GM12878 (cell line): ENCODE results near the gene ZBTB32. TPM values are rescaled to one million over a fixed set of nuclear protein-coding genes. Genes with fewer than 3 reads are reported as not detected.

ENCODE experiments used
- BCL3 ChIP-seq: IDR thresholded peaks from 2 replicates; pipeline ENCODE4 v1.6.1; 2011; ENCODE audit warnings: borderline replicate concordance, low read depth, mild to moderate bottlenecking, moderate library complexity, low read length; ENCODE audit not compliant: insufficient read depth, poor library complexity, severe bottlenecking
- BRCA1 ChIP-seq: IDR thresholded peaks from 2 replicates; pipeline ENCODE4 v1.6.1; 2011; ENCODE audit warnings: low read depth, low read length, improper control_type of control experiment
- CEBPZ ChIP-seq: fragments of 150-350 bp; IDR thresholded peaks from 2 replicates; pipeline ENCODE4 v1.6.1; 2016; ENCODE audit warnings: low read depth, low read length
- EGR1 ChIP-seq, 2 experiments: IDR thresholded peaks; 1 replicate in 1 of 2; 2 replicates in 1 of 2; pipeline ENCODE4 v1.6.1; 2011 to 2012; ENCODE audit warnings: low read depth in 2 of 2, low read length in 2 of 2, borderline replicate concordance in 1 of 2, mild to moderate bottlenecking in 1 of 2, moderate library complexity in 1 of 2
- FOXM1 ChIP-seq: IDR thresholded peaks from 2 replicates; pipeline ENCODE4 v1.6.1; 2012; ENCODE audit warnings: low read depth, mild to moderate bottlenecking, inconsistent platforms, low read length, moderate library complexity
- HDAC2 ChIP-seq: fragments of 200-600 bp; sonication (generic); IDR thresholded peaks from 2 replicates; pipeline ENCODE4 v1.6.1; 2017
- HDGF ChIP-seq: fragments of 450-650 bp; IDR thresholded peaks from 2 replicates; pipeline ENCODE4 v1.6.1; 2016; ENCODE audit warnings: antibody characterized with exemption
- IKZF1 ChIP-seq: fragments of 450-650 bp; conservative IDR thresholded peaks from 2 replicates; pipeline ENCODE4 v1.6.1; 2017; ENCODE audit warnings: antibody characterized with exemption, mild to moderate bottlenecking
- JUNB ChIP-seq: IDR thresholded peaks from 2 replicates; pipeline ENCODE4 v1.6.1; 2016; ENCODE audit warnings: antibody characterized with exemption, mild to moderate bottlenecking
- LARP7 ChIP-seq: fragments of 450-650 bp; IDR thresholded peaks from 2 replicates; pipeline ENCODE4 v1.6.1; 2017; ENCODE audit warnings: mild to moderate bottlenecking
- MYC ChIP-seq: IDR thresholded peaks from 2 replicates; pipeline ENCODE4 v1.6.1; 2011; ENCODE audit warnings: mild to moderate bottlenecking, low read length, moderate library complexity, inconsistent platforms; ENCODE audit not compliant: insufficient read depth, insufficient replicate concordance, insufficient read length, severe bottlenecking
- NR2F1 ChIP-seq: fragments of 450-650 bp; conservative IDR thresholded peaks from 2 replicates; pipeline ENCODE4 v1.6.1; 2017; ENCODE audit warnings: mild to moderate bottlenecking
- PAX5 ChIP-seq: IDR thresholded peaks from 2 replicates; pipeline ENCODE4 v1.6.1; 2011; ENCODE audit warnings: low read depth, low read length, borderline replicate concordance
- PBX3 ChIP-seq: IDR thresholded peaks from 2 replicates; pipeline ENCODE4 v1.6.1; 2011; ENCODE audit warnings: mild to moderate bottlenecking, low read depth, low read length, moderate library complexity; ENCODE audit not compliant: insufficient replicate concordance
- RB1 ChIP-seq: fragments of 450-650 bp; formaldehyde crosslinking; IDR thresholded peaks from 2 replicates; pipeline ENCODE4 v1.6.1; 2017; ENCODE audit warnings: mild to moderate bottlenecking, borderline replicate concordance
- SREBF2 ChIP-seq: IDR thresholded peaks from 2 replicates; pipeline ENCODE4 v1.6.1; 2012; ENCODE audit warnings: mild to moderate bottlenecking, low read length
- SUPT20H ChIP-seq: IDR thresholded peaks from 2 replicates; pipeline ENCODE4 v1.6.1; 2011; ENCODE audit warnings: low read depth, mild to moderate bottlenecking, low read length, moderate library complexity, borderline replicate concordance; ENCODE audit not compliant: control insufficient read depth
- TAF1 ChIP-seq: IDR thresholded peaks from 2 replicates; pipeline ENCODE4 v1.6.1; 2011; ENCODE audit warnings: mild to moderate bottlenecking, low read depth, low read length, borderline replicate concordance
- ZNF274 ChIP-seq: IDR thresholded peaks from one replicate; pipeline ENCODE4 v1.8.0; 2011; ENCODE audit not compliant: insufficient read length, insufficient read depth
- polyA plus RNA-seq, 11 experiments: library from polyadenylated mRNA; depleted of rRNA in 4 of 11; unstranded in 6 of 11; stranded (reverse) in 5 of 11; fragments of >200 nt; fragmentation: Nextera tagmentation in 4 of 11; fragmentation: Illumina TruSeq in 1 of 11; extraction: Ambion mirVana in 4 of 11; extraction: Trizol in 1 of 11; gene quantifications; 1 replicate in 1 of 11; 2 replicates in 10 of 11; pipeline versions ENCODE4 v1.2.1 to v1.2.3, GENCODE V29; 2011 to 2016; ENCODE audit warnings: inconsistent platforms in 2 of 11, missing spikeins in 2 of 11, low read depth in 1 of 11
- total RNA-seq, 4 experiments: library from RNA; depleted of rRNA in 3 of 4; stranded (reverse); fragments of >200 nt in 3 of 4; fragmentation: Illumina TruSeq in 1 of 4; extraction: Trizol in 1 of 4; gene quantifications; 2 replicates each; pipeline versions ENCODE4 v1.2.1 to v1.2.3, GENCODE V29; 2013 to 2021
- TF ChIP-seq, protein P1 (sequence below): fragments of 150-350 bp; IDR thresholded peaks from 2 replicates; pipeline ENCODE4 v1.6.1; 2014; ENCODE audit warnings: mild to moderate bottlenecking, low read depth, low read length

Gene ZBTB32
- total and polyA plus RNA-seq, 10 of the 15 experiments (the other 5 are each of a cell fraction or from before 2014, with no cell fraction given) = 1.0 to 46.7 (median 16.0) TPM

DNA sequence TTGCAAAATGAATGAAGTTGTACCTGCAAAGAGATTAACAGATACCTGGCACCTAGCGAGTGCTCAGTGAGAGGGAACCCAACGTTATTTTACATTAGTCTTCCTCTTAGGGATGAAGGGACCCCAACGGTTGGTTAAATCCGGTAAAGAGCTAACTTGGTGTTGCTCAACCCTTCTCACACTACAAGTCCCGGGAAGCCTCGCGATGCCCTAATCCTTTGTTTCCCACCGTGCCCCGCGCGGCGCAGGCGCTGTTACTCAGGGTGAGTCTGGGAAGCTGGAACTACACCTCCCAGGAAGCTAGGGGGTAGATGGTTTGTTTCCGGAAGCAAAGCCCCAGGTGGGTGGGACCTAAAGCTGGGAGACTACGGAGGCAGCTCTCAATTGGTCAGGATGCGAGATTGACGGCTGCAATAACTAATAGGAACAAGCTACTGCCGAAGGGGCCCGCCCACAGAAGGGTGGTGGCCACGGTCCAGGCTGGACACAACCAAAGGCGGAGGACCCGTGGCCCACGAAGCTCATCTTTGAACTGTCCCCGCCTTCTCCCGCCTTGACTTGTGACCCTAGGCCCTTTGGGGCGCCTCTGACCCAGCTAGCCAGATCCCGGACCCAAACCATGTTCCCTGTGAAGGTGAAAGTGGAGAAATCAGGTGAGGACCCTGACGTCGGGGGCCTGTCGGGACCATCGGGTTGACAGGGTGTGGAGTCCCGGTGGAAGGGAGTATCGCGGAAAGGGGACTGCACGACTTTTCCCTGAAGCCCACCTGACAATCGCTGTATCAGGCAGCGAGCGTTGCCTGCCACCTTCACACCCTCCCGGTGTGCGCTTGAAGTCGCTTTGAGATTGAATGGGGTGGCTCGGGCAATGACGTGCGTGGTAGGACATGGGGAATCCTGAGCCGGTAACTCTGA is 44.0 kb downstream of the ZBTB32 start, which contains the start of gene LIN37 (continued):
- no peak for TF ChIP-seq BCL3
- no peak for TF ChIP-seq FOXM1
- no peak for TF ChIP-seq ZNF274
- no peak for TF ChIP-seq SUPT20H
- TF ChIP-seq NR2F1 = peak; percentile 74
- TF ChIP-seq LARP7 = peak; percentile 79
- TF ChIP-seq JUNB = no peak
- TF ChIP-seq IKZF1 = peak; percentile 99
- 0 out of 2 replicates have a peak, but pooled peaks have one; percentile 13 for TF ChIP-seq PAX5
- TF ChIP-seq, protein P1, sequence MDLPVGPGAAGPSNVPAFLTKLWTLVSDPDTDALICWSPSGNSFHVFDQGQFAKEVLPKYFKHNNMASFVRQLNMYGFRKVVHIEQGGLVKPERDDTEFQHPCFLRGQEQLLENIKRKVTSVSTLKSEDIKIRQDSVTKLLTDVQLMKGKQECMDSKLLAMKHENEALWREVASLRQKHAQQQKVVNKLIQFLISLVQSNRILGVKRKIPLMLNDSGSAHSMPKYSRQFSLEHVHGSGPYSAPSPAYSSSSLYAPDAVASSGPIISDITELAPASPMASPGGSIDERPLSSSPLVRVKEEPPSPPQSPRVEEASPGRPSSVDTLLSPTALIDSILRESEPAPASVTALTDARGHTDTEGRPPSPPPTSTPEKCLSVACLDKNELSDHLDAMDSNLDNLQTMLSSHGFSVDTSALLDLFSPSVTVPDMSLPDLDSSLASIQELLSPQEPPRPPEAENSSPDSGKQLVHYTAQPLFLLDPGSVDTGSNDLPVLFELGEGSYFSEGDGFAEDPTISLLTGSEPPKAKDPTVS = no peak
- peak; percentile 99 for TF ChIP-seq PBX3
- TF ChIP-seq TAF1 = peak; percentile 29; the same call in 1 of the 2 replicates
- no peak for TF ChIP-seq SREBF2
- TF ChIP-seq BRCA1 = peak; percentile 75
- TF ChIP-seq HDGF = no peak
- no peak for TF ChIP-seq MYC
- TF ChIP-seq CEBPZ = peak; percentile 70
- TF ChIP-seq RB1 = no peak; the same call in 1 of the 2 replicates
- no peak for TF ChIP-seq EGR1 (IDR thresholded peaks at IDR 0.05; ENCODE audit: borderline replicate concordance in 1 of 2, low read depth in 2 of 2, low read length in 2 of 2)
- TF ChIP-seq HDAC2 = no peak
